ENCODE data around the gene EIF2S2. TPM values are rescaled to one million over a fixed set of nuclear protein-coding genes. Genes with fewer than 3 reads are reported as not detected.
"Not testable (repeated sequence)": the region's sequence is repeated elsewhere in the genome, so short reads cannot be mapped to it uniquely, and the experiment has no call there.

EIF2S2 gene, protein sequence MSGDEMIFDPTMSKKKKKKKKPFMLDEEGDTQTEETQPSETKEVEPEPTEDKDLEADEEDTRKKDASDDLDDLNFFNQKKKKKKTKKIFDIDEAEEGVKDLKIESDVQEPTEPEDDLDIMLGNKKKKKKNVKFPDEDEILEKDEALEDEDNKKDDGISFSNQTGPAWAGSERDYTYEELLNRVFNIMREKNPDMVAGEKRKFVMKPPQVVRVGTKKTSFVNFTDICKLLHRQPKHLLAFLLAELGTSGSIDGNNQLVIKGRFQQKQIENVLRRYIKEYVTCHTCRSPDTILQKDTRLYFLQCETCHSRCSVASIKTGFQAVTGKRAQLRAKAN
- total RNA-seq, result 10 to 100 TPM; 37.2 to 51.3 TPM
- long read RNA-seq, transcript EIF2S2-201 (9 exons, 2,656 nt), result major isoform, 26 of 30 reads
- long read RNA-seq, partial matches to known transcripts, result 0 of 30 reads
- long read RNA-seq, other reads (novel, unspliced or antisense), result 4 of 30 reads

DNA sequence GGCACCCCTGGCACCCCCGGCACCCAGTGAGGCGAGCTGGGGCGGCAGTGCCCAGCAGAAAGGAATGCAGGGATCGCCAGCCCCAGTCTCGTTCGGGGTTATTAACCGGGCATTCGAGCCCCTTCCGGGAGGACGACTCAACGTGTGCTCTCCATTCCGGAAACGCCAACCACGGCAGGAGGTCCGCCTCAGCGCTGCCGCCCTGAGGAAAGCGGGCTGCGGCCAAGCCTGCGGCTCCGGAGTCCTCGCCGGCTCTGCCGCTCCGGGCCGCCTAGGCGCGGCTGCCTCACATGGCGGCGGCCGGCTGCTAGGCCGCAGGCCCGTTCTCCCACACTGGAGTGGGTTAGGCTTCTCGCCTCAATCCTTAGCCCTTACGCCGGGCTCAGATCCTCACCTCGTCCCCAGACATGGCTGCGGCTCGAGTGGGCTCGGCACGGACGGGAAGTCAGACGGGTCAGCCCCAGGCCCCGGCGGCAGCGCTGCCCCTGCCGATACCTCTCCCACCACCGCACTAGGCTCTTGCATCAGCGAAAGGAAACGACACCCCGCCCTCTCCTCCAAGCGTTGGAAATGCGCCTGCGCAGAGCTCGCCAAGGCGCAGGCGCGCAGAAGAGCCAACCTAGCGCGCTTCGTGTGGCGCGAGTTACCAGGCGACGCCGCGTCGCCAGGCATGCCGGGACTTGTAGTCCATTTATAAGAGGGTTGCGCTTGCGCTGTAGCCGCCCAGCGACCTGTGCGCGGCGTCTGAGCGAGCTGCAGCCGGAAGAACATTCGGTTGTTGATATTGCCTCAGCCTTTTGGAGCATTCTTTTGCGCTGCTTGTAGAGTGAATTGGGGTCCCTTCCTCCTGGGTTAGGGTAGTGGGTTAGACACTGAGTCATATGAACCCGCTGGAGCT is at the start of gene EIF2S2:
TSS of gene EIF2S2 (minus strand) at position 542 of the 898 bp plus-strand sequence. CDS start at position 409, 133 bp downstream.
- ATAC-seq (peak; percentile 97), DNase-seq (peak; percentile 97)
- intact Hi-C loops (cut with DNase I), result no loop called here

DNA sequence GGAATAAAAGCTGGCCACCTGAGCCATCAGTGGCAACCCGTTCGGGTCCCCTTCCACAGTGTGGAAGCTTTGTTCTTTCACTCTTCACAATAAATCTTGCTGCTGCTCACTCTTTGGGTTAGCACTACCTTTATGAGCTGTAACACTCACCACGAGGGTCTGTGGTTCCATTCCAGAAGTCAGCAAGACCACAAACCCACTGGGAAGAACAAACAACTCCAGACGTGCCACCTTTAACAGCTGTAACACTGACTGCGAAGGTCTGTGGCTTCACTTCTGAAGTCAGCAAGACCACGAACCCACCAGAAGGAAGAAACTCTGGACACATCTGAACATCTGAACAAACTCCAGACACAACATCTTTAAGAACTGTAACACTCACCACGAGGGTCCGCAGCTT is 45.7 kb upstream of the EIF2S2 start:
- intact Hi-C loops (cut with DNase I); ATAC-seq: not testable (repeated sequence)

DNA sequence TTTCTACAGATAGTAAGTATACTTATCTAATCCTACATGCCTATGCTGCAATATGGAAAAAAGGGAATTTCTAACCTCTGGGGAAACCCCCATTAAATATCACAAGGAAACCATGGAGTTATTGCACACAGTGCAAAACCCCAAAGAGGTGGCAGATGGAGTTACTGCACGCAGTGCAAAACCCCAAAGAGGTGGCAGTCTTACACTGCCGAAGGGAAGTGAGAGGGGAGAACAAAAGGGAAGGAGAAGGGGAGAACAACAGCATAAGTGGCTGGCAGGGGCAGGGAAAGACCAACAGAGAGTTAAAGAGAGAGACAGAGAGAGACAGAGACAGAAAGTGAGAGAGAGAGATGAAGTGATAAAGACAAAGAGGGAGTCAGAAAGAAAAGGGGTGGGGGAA is 43.8 kb upstream of the EIF2S2 start:
- no peak for DNase-seq
- intact Hi-C loops (cut with DNase I), result no loop called here
- ATAC-seq, result no peak

More for the DNA sequence above, 45.7 kb upstream of the EIF2S2 start:
- not testable (repeated sequence) for DNase-seq

DNA sequence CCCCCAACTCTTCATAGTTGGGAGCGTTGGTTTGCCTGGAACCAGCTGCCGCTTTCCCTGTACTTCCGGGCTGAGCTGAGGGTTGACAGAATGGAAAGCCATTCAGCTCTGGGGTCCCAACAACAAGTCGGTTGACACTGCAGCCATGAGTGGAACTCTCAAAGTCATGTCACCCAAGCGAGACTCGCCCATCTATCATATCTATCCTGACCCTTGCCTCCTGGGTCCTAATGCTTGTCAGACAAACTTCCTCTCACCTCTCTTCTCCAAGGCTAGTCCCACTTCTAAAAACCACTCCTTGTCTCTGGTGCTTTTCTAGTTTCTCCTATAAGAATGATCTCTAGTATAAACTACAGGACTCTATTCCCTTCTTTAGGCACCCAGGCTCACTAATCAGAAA is 41.1 kb upstream of the EIF2S2 start:
- ATAC-seq; DNase-seq; intact Hi-C loops (cut with DNase I): not testable (repeated sequence)

DNA sequence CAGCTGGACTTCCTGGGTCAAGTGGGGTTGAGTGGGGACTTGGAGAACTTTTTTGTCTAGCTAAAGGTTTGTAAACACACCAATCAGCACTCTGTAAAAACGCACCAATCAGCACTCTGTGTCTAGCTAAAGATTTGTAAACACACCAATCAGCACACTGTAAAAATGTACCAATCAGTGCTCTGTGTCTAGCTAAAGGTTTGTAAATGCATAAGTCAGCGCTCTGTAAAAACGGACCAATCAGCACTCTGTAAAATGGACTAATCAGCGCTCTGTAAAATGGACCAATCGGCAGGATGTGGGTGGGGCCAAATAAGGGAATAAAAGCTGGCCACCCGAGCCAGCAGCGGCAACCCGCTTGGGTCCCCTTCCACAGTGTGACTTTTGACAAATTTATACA is 40.0 kb upstream of the EIF2S2 start:
- intact Hi-C loops (cut with DNase I), result not testable (repeated sequence)

DNA sequence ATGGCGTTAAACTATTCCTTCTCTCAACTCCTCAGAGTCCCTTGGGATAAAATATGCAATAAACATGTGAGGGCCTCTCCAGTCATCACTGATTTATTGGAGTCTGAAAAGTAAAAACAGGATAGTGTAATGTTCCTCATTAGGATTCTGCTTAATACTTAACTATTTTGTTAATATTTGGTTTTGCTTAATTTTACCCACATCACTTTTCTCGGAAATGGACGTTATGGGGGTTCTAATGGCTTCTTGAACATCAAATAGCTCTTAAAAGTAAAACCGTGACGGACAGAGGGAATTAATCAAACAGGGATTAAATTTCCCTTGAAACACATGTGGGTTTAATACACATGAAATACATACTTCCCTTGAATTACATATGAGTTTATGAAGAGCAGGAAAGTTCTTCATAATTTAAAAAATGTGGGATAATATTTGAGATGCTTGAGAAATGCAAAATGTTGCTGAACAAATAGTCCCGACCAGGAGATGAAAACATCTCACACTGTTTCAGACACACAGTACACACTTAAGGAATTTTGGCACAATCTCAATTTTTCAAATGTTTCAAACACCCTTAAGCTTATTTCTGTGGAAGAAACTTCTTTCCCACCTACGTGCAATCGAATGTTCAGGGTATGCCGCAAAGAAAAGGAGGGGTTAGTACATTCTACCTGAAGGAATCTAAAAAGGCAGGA is 38.4 kb upstream of the EIF2S2 start:
- ATAC-seq, result no peak
- intact Hi-C loops (cut with DNase I), result no loop called here
- DNase-seq, result no peak

More for the DNA sequence above, 40.0 kb upstream of the EIF2S2 start:
- DNase-seq, ATAC-seq: not testable (repeated sequence)

DNA sequence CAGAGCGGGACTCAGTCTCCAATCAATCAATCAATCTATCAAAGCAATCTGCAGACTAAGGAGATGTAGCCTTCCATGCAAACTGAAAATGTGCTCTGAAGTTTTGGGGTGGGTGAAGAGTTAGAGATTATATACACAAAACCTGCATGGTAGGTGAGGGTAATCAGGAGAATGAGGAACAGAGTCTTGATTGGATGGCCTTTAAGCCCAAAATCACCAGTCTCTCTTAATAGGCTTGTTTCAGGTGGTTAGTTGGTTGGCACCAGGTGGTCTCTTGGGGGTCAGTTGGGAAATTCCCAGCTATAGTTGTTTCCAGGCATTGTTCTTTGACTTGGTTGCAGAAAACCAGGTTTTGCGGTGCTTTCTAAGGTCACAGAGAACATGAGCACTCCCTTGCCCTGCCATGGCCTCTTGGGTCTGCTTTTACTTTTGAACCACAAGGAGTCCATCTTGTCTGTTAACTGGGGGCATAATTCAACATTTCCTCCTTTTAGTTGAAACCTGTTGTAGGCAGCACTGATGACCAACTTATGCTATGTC is 33.3 kb upstream of the EIF2S2 start:
- DNase-seq, result no peak
- ATAC-seq, result no peak
- intact Hi-C loops (cut with DNase I), result no loop called here

DNA sequence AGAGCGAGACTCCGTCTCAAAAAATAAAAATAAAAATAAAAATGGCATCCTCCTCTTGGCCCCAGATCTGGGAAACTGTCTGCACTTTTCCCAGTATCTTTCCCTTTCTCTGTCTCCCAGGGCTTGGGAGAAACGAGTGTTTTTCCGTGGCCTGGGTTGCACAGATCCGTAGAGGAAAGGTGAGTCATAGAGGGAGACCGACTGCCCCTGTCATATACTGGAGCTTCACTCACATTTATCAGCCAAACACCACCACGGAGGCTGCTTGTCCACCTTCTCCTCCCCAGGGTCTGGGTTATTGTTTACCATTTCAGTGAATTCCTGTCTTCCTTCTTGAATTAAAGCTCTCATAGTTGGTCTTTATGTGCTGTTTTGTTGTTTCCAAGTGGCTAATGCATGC is 31.9 kb upstream of the EIF2S2 start:
- intact Hi-C loops (cut with DNase I), result no loop called here
- DNase-seq (no peak), ATAC-seq (no peak)

DNA sequence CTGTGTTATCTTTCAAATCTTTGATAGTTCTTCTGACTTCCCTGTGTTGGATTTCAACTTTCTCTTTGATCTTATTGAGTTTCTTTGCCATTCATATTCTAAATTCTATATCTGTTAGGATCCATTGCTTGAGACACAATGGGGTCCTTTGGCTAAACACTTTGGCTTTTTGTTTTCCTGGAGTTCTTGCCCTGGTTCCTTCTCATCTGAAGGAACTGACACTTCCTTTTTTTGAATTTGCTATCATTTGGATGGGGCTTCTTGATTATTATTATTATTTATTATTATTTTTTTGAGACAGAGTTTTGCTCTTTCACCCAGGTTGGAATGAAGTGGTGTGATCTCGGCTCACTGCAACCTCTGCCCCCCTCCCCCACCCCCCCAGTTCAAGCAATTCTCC is 30.1 kb upstream of the EIF2S2 start:
- no peak for DNase-seq
- no peak for ATAC-seq
- intact Hi-C loops (cut with DNase I), result no loop called here

DNA sequence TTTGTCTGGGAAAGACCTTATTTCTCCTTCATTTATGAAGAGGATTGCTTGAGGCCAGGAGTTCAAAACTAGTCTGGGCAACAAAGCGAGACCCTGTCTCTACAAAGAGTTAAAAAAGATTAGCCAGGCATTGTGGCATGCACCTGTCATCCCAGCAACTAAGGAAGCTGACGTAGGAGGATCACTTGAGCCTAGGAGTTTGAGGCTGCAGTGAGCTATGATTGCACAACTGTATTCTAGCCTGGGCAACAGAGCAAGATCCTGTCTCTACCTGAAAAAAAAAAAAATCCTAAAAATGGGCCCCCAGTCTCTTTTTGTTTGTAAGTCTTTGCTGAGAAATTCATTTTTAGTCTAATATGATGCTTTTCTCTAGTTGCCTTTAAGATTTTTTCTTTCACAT is 29.2 kb upstream of the EIF2S2 start:
- DNase-seq (no peak), ATAC-seq (no peak)
- intact Hi-C loops (cut with DNase I), result no loop called here

DNA sequence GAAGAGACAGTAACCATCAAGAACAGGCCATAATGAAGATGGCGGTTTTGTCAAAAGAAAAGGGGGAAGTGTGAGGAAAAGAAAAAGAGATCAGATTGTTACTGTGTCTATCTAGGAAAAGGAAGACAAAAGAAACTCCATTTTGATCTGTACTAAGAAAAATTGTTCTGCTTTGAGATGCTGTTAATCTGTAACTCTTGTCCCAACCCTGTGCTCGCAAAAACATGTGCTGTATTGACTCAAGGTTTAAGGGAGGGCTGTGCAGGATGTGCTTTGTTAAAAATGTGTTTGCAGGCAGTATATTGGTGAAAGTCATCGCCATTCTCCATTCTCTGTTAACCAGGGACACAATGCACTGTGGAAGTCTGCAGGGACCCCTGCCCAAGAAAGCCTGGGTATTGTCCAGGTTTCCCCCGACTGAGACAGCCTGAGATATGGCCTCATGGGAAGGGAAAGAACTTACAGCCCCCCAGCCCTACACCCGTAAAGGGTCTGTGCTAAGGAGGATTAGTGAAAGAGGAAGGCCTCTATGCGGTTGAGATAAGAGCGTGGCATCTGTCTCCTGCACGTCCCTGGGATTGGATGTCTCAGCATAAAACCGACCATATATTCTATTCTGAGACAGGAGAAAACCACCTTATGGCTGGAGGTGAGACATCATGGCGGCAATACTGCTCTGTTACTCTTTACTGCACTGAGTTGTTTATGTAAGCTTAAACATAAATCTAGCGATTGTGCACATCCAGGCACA is 23.7 kb upstream of the EIF2S2 start:
- ATAC-seq; intact Hi-C loops (cut with DNase I); DNase-seq: not testable (repeated sequence)

DNA sequence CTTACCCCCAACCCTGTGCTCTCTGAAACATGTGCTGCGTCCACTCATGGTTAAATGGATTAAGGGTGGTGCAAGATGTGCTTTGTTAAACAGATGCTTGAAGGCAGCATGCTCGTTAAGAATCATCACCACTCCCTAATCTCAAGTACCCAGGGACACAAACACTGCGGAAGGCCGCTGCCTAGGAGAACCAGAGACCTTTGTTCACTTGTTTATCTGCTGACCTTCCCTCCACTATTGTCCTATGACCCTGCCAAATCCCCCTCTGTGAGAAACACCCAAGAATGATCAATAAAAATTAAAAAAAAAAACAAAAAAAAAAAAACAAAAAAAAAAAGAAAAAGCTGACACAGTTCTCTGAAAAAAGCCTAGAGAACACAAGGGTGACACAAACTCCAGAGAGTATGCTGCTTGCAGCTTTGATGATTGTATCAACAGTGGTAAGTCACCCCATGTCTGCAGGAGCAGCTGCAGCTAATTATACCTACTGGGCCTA is 21.4 kb upstream of the EIF2S2 start:
- intact Hi-C loops (cut with DNase I); DNase-seq; ATAC-seq: not testable (repeated sequence)

DNA sequence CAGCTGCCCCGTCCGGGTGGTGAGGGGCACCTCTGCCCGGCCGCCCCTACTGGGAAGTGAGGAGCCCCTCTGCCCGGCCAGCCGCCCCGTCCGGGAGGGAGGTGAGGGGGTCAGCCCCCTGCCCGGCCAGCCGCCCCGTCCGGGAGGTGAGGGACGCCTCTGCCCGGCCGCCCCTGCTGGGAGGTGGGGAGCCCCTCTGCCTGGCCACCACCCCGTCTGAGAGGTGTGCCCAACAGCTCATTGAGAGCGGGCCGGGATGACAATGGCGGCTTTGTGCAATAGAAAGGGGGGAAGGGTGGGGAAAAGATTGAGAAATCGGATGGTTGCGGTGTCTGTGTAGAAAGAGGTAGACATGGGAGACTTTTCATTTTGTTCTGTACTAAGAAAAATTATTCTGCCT is 20.9 kb upstream of the EIF2S2 start:
- ATAC-seq; DNase-seq; intact Hi-C loops (cut with DNase I): not testable (repeated sequence)

DNA sequence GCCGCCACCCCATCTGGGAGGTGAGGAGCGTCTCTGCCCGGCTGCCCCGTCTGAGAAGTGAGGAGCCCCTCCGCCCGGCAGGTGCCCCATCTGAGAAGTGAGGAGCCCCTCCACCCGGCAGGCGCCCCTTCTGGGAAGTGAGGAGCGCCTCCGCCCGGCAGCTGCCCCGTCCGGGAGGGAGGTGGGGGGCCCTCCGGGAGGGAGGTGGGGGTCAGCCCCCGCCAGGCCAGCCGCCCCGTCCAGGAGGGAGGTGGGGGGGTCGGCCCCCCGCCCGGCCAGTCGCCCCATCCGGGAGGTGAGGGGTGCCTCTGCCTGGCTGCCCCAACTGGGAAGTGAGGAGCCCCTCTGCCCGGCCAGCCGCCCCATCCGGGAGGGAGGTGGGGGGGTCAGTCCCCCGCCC is 20.4 kb upstream of the EIF2S2 start:
- ATAC-seq; intact Hi-C loops (cut with DNase I): not testable (repeated sequence)

DNA sequence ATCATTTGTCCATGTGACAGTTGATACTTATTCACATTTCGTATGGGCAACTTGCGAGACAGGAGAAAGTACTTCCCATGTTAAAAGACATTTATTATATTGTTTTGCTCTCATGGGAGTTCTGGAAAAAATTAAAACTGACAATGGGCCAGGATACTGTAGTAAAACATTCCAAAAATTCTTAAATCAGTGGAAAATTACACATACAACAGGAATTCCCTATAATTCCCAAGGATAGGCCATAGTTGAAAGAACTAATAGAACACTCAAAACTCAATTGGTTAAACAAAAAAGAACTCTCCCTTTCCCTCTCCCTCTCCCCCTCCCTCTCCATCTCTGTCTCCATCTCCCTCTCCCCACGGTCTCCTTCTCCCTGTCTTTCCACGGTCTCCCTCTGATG is 19.4 kb upstream of the EIF2S2 start:
- DNase-seq (no peak), ATAC-seq (no peak)
- intact Hi-C loops (cut with DNase I), result no loop called here

More for the DNA sequence above, 20.4 kb upstream of the EIF2S2 start:
- not testable (repeated sequence) for DNase-seq

DNA sequence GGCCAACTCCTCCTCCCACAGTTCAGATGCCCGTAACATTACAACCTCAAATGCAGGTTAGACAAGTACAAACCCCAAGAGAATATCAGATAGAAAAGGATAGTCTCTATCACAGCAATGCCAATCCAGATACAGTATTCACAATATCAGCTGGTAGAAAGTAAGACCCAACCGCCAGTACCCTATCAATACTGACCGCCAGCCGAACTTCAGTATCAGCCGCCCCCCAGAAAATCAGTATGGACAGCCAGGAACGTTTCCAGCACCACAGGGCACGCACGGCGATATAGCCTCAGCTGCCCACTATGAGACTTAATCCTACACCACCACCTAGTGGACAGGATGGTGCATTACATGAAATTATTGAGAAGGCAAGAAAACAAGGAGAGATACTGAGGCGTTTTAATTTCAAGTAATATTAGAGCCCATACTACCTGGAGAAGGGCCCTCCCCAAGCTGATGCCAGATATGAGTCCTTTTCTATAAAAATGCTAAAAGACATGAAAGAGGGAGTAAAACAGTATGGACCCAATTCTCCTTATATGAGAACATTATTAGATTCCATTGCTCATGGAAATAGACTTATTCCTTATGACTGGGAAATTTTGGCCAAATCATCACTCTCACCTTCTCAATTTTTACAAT is 17.6 kb upstream of the EIF2S2 start:
- DNase-seq, result peak; percentile 60
- intact Hi-C loops (cut with DNase I), result loop anchor here (5.0 to 10.0 kb wide), 2 partner anchors 262 to 265 kb away; no protein-coding TSS in a partner anchor
- peak; percentile 84 to 90 for ATAC-seq

DNA sequence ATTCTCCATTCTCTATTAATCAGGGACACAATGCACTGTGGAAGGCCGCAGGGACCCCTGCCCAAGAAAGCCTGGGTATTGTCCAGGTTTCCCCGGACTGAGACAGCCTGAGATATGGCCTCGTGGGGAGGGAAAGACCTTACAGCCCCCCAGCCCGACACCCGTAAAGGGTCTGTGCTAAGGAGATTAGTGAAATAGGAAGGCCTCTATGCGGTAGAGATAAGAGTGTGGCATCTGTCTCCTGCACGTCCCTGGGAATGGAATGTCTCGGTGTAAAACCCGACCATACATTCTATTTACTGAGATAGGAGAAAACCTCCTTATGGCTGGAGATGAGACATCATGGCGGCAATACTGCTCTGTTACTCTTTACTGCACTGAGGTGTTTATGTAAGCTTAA is 15.7 kb upstream of the EIF2S2 start:
- no peak for DNase-seq
- intact Hi-C loops (cut with DNase I), result loop anchor here (5.0 to 10.0 kb wide), 2 partner anchors 260 to 263 kb away; no protein-coding TSS in a partner anchor
- ATAC-seq, result no peak

Data from left cardiac atrium (tissue), 4 donors.